Fibroblast of the aortic adventitia (primary cell): Measurements from ENCODE around the gene FGF2. TPM values are rescaled to one million over a fixed set of nuclear protein-coding genes. Genes with fewer than 3 reads are reported as not detected.
"Not testable (repeated sequence)": the region's sequence is repeated elsewhere in the genome, so short reads cannot be mapped to it uniquely, and the experiment has no call there.

Experiments used
- DNase-seq: peaks from one replicate; pipeline ENCODE4 v3.0.0-alpha.2; 2010; ENCODE audit warnings: low read depth
- H3K4me3 ChIP-seq: 2 replicates; pipeline ENCODE4 v1.5.1; 2011; ENCODE audit warnings: low read depth, mild to moderate bottlenecking, control low read depth, low read length, moderate library complexity
- CTCF ChIP-seq: IDR thresholded peaks from 2 replicates; pipeline ENCODE4 v1.5.1; 2011; ENCODE audit warnings: mild to moderate bottlenecking, low read length, control low read depth, inconsistent platforms; ENCODE audit not compliant: insufficient read depth
- total RNA-seq: library from RNA; depleted of rRNA; stranded (reverse); fragments of >200 nt; gene quantifications from 2 replicates; pipeline ENCODE4 v1.2.3, GENCODE V29; 2012; ENCODE audit warnings: low replicate concordance

FGF2 gene
- total RNA-seq, 1 donor: 79.5 TPM

- H3K4me3 ChIP-seq: no peak overlapping the region
- no peak for TF ChIP-seq CTCF
- no peak for DNase-seq
These were observed 32.1 kb downstream of the FGF2 start for GRCh38 chr4:122858705-122859104.

GRCh38 chr4:122861172-122861943 is 34.7 kb downstream of the FGF2 start:
- DNase-seq: no peak
- H3K4me3 ChIP-seq: no peak overlapping the region
- TF ChIP-seq CTCF: no peak

DNA sequence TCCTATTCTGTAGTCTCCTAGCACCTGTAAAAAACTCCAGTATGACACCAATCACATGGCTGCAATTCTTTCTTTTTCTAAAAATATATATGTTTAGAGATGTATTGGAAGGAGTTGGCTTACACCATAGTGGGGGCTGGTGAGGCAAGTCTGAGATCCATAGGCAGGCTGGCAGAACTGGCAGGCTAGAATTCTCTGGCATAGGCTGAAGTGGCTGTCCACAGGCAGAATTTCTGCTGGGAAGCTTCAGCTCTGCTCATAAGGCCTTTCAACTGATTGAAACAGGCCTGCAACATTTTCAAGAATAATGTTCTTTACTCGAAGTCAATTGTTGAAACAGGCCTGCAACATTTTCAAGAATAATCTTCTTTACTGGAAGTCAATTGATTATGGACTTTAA is 37.0 kb downstream of the FGF2 start:
- H3K4me3 ChIP-seq: no peak overlapping the region
- TF ChIP-seq CTCF: no peak
- DNase-seq: no peak

GRCh38 chr4:122865425-122865824 is 38.8 kb downstream of the FGF2 start:
- TF ChIP-seq CTCF: no peak
- DNase-seq: peak; percentile 69

DNA sequence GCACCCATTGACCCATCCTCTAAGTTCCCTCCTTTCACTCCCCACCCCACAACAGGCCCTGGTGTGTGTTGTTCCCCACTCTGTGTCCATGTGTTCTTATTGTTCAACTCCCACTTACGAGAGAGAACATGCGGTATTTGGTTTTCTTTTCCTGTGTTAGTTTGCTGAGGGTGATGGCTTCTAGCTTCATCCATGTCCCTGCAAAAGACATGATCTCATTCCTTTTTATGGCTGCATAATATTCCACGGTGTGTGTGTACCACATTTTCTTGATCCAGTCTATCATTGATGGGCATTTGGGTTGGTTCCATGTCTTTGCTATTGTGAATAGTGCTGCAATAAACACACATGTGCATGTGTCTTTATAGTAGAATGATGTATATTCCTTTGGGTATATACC is 41.6 kb downstream of the FGF2 start:
- not testable (repeated sequence) for H3K4me3 ChIP-seq, DNase-seq

More at GRCh38 chr4:122865425-122865824, 38.8 kb downstream of the FGF2 start:
- H3K4me3 ChIP-seq: no peak overlapping the region

DNA sequence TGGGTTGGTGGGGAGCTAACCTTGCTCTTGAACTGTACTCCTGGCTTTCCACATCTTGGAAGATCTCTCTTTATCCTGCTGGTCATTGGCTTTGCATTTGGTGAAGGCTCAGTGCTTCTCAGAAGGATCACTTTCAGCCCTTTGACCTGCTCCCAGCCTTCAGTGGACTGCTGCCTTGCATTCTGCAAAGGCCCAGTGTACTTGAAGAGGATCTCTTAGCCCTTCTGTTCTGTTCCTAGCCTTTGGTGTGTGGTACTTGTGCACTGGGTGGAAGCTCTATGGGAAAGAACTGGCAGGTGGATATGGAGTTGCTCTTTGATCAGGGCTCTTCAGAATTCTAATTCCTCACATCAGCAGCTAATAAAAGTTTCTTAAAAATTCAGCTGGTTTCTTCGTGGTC is 46.5 kb downstream of the FGF2 start:
- DNase-seq: no peak
- no peak for TF ChIP-seq CTCF
- no peak overlapping the region for H3K4me3 ChIP-seq

DNA sequence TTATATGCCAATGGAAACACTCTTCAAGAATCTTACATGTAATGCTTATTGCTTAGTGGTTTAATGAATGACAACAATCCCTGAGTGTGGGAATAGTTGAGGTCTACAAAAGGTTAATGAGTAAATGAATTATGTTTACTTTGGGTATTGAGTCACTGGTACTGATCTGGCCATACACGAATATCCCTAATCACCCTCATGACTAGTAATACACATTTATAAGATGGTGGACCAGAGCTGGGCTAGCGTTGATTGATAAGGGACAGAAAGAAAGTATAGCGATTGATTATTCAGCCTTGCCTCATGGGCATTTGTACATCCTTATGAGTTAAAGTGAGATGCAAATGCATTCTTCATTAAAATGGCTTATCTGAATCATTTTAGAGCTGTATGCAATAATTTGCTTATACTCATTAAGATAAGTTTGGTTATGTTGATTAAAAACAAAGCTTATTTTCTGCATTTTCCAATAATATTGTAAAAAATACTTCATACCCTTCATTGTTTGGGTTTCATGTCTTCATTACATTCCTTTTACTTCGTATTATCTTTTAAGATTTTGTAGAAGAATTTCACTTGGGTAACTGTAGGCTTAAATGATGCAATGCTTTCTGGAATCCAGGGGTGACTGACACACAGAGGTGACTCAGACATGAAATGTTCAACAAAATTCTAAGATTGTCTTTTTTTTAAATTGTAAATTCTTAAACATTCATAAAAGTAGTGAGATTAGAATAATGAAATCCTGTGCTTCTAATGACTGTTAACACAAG is 47.4 kb downstream of the FGF2 start:
- no peak for TF ChIP-seq CTCF
- DNase-seq: peak; percentile 94
- H3K4me3 ChIP-seq: no peak overlapping the region
